HG02840 (cell line): Measurements from ENCODE around the gene LDLRAD2.
"Not testable (repeated sequence)": the region's sequence is repeated elsewhere in the genome, so short reads cannot be mapped to it uniquely, and the experiment has no call there.

Experiments
- ATAC-seq: cut with Tn5 transposase; IDR thresholded peaks from one replicate; pipeline ENCODE4 v1.9.1; 2021; ENCODE audit warnings: mild to moderate bottlenecking, moderate library complexity, moderate number of reproducible peaks; ENCODE audit not compliant: unreplicated experiment, low FRiP score

Gene LDLRAD2

DNA sequence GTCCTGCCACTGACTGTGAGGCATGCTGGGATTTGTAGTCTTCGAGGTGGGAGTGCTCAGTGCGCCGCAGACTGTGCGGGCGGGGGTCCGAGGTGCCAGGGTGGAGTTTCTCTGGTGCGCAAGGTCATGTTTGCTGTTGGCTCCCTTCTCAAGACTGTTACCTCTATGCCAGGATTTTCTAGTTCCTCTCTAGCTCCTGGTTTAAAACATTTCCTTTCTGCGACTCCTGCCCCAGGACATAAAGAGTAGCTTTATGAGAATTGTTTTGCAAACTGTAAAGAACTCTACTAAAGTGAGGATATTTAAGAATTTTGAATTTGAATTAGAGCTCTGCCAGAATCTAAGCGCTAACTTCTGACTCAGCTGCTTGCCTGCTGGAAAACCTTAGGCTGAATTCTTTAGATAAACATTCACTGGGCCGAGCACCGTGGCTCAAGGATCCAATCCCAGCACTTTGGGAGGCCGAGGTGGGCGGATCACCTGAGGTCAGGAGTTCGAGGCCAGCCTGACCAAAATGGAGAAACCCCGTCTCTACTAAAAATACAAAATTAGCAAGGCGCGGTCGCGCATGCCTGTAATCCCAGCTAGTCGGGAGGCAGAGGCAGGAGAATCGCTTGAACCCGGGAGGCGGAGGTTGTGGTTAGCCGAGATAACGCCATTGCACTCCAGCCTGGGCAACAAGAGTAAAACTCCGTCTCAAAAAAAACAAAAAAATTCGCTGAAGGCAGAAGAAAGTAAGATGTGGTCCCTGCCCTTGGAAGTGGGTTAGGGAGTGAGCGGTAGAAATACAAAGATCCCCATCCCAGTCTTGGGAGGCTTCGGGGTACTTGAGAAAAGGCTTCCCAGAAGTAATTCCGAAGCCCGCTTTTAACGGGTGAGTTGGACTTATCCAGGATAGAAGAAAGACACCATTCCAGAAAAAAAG is 28.1 kb upstream of the LDLRAD2 start:
- ATAC-seq: no peak

DNA sequence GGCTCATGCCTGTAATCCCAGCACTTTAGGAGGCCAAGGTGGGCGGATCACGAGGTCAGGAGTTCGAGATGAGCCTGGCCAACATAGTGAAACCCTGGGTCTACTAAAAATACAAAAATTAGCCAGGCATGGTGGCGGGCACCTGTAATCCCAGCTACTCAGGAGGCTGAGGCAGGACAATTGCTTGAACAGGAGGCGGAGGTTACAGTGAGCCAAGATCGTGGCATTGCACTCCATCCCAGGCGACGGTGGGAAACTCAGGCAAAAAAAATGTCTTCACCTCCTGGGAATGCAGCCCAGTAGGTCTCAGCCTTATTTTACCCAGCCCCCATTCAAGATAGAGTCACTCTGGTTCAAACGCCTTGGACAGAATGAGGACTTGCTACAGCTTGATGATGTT is 26.3 kb upstream of the LDLRAD2 start:
- ATAC-seq: not testable (repeated sequence)

DNA sequence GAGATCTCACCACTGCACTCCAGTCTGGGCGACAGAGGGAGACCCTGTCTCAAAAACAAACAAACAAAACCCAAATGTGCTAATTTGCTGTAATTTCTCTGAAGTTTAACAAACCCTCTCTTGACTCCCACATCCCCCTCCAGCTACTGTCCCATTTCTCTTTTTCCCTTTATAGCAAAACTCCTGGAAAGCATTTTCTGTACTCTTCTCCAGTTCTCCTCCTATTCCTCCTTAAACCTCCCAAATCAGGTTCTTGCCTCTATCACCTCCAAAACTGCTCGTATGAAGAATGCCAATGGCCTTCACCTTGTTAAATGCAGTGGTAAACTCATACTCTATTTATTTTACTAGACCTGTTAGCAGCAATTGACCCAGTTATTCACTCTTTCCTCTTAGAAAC is 25.4 kb upstream of the LDLRAD2 start:
- ATAC-seq: no peak

DNA sequence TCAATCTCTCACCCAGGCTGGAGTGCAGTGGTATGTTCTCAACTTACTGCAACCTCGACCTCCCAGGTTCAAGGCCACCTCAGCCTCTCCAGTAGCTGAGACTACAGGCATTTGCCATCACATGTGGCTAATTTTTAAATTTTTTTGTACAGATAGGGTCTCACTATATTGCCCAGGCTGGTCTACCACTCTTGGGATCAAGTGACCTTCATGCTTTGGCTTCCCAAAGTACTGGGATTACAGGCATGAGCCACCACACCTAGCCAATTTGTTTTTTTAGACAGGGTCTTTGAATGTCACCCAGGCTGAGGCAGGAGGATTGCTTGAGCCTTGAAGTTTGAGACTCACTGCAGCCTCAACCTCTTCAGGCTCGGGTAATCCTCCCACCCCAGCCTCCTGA is 19.0 kb upstream of the LDLRAD2 start:
- ATAC-seq: no peak

DNA sequence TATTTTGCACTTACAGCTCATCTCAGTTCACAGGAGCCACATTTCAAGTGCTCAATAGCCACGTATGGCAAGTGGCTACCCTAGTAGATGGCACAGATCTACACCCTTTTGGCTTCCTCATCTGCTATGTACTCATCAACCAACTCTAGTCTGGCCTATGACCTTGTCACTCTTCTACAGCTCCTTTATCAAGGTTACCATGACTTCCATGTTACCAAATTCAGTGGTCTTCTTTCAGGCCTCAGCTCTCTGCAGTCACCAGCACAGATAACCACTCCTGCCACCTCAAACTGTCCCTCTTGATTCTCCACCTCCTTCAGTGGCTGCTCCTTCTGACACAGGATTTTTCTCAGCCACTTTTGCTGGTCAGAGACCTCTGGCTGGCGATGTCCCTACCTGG is 17.4 kb upstream of the LDLRAD2 start:
- no peak for ATAC-seq

DNA sequence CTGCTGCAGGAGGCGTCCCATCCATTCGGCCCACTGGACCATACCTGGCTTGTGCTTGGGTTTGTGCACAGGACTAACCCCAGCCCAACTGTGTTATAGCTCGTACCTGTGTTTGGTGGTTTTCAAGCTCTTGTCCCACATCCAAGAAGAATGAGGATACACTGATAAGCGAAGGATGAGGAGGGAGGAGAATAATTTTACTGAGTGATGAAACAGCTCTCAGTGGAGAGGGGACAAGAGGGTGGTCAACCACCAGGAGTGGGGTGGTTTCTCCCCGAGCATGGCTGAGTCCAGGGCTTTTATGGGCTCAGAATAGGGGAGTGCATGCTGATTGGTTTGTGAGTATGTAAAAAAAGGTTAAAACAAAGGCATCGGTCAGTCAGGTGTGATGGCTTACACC is 17.0 kb upstream of the LDLRAD2 start:
- no peak for ATAC-seq

DNA sequence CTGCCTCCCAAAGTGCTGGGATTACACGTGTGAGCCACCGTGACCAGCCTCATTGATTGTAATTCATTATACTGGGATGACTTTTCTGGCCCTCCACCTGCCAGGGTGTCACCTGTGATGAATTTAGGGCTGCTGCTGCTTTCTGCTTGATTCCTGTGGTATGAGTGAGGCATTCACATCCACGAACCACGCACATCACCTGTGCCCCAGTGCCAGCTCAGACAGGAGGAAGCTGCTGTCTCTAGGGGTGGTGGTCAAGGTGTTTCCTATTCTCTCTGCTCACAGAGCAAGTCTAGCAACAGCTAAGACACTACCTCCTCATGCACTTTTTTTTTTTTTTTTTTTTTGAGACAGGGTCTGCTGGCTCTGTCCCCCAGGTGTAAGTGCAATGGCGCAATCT is 12.3 kb upstream of the LDLRAD2 start:
- no peak for ATAC-seq

DNA sequence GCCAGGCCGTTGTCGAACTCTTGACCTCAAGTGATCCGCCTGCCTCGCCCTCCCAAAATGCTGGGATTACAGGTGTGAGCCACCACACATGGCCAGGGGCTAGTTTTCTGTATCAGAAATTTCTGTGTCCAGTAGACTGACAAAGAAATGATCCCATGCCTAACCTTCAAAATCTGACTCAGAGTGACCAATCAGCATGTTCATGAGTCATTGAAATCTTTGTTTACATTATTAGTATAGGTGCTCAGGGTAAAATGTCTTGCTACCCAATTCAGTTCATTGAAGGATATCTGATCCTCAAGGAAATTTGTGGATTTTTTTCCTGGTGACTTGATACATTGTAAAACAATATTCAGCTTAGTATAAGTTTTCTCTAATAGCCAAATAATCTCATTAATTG is 11.0 kb upstream of the LDLRAD2 start:
- no peak for ATAC-seq

DNA sequence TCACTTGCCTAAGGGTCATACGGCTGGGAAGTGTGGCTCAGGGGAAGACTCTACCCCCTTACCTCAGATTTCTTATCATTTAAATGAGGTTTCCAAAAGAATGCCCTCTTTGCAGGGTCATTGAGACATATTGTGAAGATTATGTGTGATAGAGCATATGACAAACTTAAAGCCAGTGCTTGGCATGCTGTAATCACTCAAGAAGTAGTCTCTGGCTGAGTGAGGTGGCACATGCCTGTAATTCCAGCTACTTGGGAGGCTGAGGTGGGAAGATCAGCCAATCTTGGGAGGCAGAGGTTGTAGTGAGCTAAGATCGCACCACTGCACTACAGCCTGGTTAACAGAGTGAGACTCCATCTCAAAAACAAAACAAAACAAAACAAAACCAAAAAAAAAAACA is 7.5 kb upstream of the LDLRAD2 start:
- no peak for ATAC-seq

DNA sequence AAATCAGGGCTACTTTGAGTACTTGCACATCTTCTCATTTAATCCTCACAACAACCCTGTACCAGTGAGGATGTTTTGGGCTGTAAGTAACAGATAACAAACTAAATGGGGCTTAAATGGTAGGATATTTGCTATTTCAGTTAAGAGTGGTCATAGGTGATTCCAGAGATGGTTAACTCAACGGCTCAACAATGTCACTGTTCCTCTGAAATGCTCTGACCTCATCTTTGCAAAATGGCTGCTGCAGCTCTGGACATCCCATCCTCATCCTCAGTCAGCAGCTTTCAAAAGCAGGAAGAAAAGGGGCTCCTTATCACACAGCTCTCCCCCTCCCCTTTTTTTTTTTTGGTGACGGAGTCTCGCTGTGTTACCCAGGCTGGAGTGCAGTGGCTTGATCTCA is 1.5 kb downstream of the LDLRAD2 start:
- no peak for ATAC-seq

DNA sequence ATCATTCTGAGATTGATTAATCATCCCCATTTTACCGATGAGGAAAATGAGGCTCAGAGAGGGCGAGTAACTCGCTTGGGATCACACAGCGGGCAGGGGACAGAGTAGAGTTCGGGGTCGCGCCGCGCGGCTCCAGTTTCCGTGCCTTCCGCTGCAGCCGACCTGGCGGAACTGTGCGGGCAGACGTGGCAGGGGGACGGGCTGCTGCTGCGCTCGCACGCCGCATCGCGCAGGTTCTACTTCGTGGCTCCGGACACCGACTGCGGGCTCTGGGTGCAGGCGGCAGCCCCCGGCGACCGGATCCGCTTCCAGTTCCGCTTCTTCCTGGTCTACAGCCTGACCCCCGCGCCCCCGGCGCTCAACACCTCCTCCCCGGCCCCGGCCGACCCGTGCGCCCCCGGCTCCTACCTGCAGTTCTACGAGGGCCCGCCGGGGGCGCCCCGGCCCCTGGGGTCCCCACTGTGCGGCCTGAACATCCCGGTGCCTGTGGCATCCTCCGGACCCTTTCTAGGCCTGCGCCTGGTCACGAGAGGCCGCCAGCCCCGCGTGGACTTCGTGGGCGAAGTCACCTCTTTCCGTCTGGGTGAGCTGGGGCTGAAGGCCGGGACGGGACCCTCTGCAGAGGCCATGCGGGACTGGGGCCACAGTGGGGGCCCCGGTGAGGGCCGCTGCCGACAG is 2.3 kb downstream of the LDLRAD2 start:
- ATAC-seq: no peak

DNA sequence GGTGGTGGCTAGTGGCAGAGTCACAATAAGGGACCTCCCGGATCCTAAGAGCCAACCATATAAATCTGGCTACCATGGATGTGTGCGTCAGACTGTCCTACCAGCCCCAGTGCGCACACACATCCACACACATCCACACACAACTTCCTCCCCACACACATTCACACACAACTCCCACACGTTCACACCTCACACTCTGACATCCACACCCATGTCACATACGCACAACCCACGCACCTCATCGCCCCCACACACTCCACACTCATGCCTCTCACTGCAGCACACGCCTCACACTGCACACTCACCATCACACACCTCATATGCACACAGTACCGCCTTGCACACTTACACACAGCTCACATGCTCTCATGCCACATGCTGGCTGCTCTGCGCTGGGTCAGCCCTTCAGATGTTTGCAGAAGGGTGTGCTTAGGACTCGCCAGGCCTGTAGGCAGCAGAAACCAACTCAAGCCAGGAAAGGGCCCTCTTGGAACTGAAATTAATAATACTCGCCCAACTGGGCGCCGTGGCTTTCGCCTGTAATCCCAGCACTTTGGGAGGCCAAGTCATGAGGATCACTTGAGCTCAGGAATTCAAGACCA is 3.0 kb downstream of the LDLRAD2 start:
- ATAC-seq: no peak

DNA sequence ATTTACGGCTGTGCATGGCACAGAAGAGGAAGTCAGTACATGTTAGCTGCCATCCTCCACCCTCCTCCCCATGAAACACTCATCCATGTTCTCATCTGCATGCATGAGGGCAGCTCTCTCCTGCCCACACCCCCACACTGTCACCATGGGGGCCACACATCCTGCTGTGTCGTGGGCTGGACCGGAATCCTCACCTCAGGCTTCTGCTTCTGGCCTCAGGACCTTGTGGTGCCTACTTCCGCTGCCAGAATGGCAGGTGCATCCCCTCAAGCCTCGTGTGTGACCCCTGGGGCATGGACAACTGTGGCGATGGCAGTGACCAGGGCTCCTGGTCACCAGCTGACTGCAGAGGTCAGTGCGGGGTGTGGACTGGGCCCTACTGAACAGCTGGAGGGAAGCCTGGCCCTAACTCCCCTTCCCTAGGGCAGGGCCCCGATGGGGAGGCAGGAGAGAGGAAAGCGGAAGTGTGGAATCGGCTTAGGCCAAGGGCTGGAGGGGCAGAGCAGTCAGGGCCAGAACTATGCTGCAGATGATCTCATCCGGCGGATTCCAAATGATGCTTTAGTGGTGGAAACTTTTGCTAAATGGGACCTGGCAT is 3.8 kb downstream of the LDLRAD2 start:
- no peak for ATAC-seq

DNA sequence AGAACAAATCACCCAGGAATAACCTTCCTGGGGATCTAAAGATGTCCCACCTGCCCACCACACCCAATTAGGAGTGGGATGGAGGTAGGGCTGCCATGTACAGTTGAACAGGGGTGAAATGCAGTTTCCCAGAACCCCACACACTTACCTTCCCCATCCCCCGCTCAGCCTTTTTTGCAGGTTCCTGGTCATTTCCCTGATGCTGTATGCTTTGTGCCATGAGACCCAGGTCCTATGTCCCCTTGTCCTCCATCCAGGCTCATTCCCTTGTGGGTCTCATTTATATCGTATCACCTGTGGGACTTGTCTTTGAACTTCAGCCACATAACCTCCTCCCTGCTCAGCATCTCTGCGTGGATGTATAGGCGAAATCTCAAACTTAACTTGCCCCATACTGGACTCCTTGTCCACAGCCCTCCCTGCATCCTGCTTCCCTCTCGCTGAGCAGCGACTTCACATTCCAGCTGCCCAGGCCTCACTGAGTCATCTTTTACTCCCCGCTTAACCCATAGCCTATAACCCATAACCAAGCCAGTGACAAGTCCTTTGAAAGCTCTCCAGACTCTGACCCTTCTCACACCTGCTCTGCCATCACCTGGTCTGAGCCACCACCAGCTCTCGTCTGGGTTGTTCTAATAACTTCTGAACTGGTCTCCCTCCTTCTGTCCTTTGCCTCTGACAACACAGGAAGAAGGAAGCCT is 4.7 kb downstream of the LDLRAD2 start:
- no peak for ATAC-seq

DNA sequence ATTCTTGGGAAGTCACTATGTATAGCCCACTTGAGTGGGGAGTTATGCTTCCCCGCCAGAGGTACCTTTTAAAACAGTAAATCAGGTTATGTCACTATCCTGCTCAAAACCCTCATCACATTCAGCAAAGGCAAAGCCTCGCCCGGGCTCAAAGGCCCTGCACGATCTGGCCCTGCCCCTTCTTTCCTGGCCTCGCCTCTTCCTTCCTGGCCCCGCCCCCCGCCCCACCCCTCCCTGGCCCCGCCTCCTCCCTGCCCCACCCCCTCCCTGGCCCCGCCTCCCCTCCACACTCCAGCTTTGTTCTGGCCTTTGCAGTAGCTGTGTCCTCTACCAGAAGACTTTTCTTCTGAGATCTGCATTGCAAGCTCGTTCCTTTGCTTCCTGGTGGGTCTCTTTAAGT is 6.6 kb downstream of the LDLRAD2 start:
- ATAC-seq: no peak

DNA sequence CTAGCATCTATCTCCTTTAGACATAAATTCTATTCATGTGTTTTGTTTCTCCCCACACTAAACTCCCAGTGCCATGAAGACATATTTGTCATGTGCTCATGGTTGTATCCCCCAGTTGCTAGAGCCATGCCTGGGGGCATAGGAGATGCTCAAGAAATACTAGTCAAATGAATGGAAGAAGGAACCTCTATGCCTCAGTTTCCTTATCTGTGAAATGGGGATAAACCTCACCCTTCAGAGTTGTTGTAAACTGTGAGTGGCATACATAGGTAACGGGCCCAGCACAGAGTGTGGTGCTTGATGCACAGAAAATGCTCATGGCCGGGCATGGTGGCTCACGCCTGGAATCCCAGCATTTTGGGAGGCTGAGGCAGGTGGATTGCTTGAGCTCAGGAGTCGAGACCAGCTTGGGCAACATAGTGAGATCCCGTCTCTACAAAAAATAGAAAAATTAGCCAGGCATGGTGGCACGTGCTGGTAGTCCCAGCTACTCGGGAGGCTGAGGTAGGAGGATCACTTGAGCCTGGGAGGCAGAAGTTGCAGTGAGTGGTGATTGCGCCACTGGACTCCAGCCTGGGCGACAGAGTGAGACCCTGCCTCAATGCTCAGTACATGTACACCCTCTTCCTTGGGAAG is 8.7 kb downstream of the LDLRAD2 start:
- ATAC-seq: no peak

DNA sequence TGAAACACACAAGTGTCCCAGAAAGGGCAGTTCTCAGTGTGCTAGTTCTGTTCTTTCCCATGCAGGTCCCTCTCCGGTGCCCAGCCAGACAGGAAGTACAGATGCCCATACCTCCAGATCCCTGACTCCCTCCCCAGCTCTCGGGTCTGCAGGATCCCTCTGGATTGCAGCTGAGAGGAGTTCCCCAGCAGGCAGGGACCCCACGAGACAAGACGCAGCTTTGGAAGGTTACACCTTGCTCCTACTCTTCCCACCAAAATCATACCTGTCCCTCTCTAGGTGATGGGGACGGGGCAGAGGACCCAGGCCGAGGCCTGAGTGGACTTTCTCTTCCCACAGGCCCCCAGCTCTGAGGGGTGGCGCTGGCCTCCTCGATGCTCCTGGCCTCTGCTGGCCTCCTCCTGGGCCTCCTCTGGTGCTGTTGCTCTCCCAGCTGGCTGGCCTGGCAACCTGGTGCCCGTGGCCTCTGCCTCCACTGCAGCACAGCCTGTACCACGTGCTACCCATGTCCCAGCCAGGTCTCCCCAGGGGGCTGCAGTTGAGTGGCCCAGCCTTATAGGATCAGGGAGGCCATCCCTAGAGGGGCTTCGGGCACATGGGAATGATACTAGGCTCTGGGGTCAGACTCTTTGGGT is 9.4 kb downstream of the LDLRAD2 start:
- no peak for ATAC-seq

DNA sequence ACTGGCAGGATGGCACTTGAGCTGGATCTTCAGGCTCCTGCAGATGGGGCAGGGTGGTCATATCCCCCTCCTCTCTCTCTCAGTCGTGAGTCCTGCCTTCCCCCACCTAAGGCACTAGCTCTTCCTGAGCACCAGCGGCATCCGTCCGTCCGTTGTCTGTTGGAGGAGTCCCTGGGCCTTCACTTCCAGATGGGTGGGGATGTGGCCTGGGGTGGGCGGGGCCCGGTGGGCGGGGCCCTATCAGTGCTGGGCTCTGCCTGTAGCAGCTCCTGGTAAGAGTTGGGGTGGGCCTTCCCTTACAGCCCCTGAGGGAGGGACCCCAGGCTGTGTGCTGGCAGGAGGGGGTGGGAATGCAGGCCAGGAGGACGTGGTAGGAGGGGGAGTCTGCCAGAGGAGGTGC is 10.3 kb downstream of the LDLRAD2 start:
- no peak for ATAC-seq

DNA sequence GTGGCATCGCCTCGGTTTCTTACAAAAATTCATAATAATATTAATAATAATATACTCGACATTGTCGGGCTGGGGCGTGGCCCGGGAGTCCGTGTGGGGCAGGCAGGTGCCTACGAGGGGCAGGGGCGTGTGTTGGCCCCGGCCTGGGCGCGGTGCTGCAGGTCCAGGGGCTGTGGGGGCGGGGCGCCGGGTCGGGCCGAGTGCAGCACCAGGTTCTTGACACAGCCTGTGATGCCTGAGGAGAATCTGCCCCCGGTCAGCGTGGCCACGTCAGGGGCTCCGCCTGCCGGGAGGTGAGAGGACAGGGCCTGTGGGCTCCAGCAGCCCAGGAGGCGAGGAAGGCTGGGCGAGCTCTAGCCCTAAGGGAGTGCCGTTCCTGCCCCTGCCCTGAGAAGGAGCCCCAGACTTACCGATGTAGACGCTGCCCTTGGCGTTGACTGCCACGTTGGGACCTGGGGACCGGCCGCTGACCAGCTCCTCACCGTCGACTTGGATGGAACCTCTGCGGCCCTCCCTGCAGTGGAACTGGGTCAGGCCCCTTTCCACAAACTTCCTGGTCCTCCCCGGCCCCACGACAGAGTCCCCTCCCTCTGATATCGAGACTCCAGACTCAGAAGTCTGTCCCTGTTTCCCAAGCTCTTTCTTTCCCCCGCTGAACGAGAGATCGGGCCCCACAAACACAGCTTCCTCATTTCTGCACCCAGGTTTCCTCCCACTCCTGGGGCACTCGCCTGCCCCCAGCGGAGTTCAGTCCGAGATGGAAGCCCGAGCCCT is 11.3 kb downstream of the LDLRAD2 start:
- ATAC-seq: no peak
